Stimulated activated CD4-positive, alpha-beta T cell treated with anti-CD3 and anti-CD28 coated beads, TNF-alpha, amount 100 ng/mL, for 48 hours (primary cell): ENCODE results near the gene ZNF783.
"Not testable (repeated sequence)": the region's sequence is repeated elsewhere in the genome, so short reads cannot be mapped to it uniquely, and the experiment has no call there.

Experiments used
- DNase-seq, 3 donors: peaks; one replicate each; pipeline ENCODE4 v3.0.0-alpha.2; 2020; ENCODE audit warnings: low read depth in 3 of 3

The ZNF783 gene

DNA sequence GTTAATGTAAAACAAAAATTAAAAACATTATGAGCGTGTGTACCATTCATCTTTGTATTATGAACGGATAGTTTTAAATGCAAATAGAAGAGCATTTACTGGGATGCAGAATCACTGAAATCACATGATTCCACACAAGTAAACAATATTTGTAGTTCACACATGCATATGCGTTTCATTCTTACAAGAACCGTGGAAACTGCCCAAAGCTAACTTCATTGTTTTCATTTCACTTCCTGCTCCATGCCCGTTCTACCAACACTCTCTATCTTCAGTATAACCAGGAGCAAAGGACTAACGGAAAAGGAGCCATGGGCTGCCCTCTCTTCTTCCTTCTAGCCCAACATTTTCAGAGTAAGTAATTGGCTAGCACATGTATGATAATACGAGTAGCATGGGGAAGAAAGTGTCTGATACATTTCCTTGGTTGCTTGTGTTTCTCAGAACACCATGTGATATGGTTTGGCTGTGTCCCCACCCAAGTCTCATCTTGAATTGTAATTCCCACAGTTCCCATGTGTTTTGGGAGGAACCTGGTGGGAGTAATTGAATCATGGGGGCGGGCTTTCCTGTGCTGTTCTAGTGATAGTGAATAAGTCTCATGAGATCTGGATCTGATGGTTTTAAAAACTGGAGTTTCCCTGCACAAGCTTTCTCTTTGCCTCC lies 38.8 kb downstream of the ZNF783 start:
- no peak for DNase-seq

DNA sequence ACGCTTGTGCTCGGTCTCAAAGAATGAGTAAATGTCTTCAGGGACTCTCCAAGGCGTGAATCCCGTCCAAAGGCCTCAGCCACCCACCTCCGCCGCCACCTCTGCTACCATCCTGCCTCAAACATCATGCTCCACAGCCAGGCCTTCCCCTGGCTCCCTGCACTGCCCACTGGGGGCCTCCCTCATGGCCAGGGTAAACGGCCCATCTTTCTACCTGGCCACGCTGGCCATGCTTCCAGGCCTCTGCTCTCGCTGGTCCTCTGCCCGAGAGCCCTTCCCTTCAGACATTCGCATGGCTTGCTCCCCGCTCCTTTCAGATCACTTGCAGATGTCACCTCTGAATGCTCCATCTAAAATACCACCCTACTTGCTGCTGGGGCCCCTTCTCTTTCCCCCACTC lies 40.2 kb downstream of the ZNF783 start:
- DNase-seq = no peak

DNA sequence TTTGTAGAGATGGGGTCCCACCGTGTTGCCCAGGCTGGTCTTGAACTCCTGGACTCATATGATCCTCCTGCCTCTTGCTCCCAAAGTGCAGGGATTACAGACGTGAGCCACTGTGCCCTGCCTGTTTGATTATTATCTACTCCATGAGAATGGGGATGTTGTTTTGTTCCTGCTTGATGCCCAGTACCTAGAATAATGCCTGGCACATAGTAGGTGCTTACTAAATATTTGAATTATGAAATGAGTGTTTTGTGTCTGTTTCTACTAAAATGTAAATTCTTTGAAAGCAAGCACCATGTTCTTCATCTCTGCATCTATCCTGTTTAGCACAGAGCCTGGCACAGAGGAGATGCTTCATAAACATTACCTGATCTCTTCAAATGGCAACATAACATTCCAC lies 40.9 kb downstream of the ZNF783 start:
- no peak for DNase-seq

DNA sequence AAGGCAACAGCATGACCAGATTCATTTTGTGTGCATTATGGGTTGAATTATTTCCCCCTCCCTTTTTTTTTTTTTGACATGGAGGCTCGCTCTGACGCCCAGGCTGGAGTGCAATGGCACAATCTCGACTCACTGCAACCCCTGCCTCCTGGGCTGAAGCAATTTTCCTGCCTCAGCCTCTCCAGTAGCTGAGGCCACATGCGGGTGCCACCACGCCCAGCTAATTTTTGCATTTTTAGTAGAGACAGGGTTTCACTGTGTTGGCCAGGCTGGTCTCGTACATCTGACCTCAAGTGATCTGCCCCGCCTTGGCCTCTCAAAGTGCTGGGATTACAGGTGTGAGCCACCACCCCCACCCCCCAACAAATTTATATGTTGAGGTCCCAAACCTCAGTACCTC lies 42.0 kb downstream of the ZNF783 start:
- DNase-seq = no peak

DNA sequence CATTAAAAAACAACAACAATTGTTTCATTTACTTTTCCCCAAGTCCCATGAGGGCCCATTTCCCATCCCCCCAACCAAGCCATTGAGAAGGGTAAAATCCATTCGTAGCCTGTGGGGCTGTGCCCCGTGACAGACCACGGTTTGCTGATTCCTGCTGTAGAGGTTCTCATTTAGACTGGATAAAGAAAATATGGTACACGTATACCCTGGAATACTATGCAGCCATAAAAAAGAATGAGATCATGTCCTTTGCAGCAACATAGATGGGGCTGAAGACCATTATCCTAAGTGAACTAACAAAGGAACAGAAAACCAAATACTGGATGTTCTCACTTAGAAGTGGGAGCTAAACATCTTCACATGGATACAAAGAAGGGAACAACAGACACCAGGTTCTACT lies 44.9 kb downstream of the ZNF783 start:
- no peak for DNase-seq

DNA sequence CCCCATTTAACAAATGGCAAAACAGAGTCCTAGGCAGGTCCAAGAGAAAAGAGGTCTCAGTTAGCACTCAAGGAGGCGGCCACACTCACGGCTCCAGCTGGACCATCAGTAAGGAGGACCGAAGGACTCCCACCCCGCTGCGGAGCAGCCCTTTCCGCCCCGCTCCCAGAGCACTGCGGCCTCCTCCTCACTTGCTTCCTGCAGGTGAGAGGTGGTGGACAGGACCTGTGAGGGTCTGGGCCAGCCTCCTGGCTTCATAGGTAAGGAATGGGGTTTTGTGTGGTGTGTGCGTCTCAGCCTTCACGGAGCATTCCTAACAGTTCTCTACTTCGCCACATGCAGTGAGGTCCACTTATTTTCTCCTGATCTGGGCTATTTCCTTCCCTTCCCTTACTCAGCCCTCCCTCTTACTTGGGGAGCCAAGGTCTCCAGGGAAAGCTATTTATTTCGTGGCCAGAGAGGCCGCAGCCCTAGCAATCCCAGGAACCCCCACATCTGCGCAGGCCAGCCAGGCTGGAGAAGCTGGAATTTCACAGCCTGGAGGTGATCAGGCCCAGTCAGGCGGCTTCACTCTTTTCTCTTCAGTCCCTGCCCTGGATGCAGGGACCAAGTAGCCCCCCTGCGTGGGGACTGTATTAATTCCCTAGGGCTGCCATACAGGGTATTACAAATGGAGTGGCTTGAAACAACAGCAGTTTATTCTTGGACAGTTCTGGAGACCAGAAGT lies 45.9 kb downstream of the ZNF783 start:
- no peak for DNase-seq

DNA sequence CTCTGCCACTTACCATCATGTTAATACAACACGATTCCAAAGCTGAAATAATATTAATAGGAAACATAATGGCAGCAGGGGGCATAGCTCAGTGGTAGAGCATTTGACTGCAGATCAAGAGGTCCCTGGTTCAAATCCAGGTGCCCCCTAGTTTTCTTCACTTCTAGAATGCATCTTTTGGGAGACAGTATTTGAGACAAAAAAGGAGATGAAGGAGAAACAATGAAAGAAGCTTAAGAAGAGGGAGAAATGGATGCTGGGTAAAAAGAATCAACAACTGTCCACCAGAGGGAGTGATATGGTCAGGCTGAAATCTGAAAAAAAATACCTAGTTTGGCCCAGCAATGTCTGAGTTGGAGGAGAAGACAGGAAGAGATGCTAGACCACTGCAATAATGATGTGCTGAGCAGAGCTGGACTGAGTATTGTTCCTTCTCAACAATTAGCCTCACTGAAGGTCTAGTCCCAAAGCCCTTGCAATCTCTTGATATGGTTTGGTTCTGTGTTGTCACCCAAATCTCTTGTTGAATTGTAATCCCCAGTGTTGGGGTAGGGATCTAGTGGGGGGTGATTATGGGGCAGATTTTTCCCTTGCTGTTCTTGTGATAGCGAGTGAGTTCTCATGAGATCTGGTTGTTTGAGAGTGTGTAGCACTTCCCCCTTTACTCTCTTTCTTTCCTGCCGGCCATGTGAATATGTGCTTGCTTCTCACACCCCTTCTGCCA lies 48.3 kb downstream of the ZNF783 start:
- DNase-seq = no peak

DNA sequence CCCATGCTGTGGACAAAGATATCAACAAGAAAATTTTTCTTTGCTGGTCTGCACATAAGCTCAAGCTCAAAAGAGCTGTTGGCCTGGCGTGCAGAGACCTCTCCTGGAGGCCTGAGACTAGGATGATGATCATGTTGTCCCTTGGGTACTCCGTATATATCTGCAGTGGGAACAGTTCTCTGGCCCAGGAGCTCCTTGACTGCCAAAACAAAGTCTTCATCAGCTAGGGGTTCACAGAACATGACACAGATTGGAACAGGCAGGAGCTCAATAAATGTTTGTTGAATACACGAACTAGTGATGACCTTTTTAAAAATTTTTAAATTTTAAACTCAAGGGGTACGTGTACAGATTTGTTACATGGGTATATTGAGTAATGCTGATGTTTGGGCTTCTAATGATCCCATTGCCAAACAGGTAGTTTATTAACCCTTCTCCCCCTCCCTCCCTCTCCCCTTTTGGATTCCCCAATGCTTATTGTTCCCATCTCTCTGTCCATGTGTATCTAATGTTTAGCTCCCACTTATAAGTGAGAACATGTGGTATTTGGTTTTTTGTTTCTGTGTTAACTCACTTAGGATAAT lies 49.1 kb downstream of the ZNF783 start:
- DNase-seq = no peak

DNA sequence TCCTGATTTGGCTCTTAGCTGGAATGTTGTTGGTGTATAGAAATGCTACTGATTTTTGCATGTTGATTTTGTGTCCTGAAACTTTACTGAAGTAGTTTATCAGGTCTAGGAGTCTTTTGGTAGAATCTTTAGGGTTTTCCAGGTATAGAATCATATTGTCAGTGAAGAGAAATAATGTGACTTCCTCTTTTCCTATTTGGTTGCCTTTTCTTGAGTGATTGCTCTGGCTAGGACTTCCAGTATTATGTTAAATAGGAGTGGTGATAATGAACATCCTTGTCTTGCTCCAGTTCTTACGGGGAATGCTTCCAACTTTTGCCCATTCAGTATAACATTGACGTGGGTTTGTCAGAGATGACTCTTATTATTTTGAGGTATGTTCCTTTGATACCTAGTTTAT lies 52.0 kb downstream of the ZNF783 start:
- DNase-seq = no peak

DNA sequence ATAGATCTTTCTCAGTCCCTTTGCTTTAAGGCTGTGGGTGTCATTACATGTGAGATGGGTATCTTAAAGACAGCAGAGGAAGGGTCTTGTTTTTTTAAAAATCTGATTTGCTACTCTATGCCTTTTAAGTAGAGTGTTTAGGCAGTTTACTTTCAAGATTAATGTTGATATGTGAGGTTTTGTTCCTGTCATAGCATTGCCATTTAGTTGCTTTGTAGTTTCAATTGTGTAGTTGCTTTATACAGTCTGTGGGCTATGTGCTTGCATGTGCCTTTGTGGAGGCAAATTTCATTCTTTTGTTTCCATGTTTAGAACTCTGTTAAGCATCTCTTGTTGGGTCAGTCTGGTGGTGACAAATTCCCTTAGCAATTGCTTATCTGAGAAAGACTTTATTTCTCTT lies 54.6 kb downstream of the ZNF783 start:
- DNase-seq = no peak

DNA sequence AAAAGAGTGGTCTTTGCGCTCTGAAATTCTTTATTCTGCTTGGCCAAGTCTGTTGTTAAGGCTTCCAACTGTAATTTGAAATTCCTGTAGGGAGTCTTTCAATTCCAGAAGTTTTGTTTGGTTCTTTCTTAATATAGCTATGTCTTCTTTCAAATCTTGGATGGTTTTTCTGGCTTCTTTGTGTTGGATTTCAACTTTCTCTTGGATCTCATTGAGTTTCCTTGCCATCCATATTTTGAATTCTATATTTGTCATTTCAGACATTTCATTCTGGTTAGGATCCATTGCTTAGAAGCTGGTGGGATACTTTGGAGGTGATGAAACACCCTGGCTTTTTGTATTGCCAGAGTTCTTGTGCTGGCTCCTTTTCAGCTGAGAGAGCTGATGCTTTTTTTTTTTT lies 55.5 kb downstream of the ZNF783 start:
- no peak for DNase-seq

DNA sequence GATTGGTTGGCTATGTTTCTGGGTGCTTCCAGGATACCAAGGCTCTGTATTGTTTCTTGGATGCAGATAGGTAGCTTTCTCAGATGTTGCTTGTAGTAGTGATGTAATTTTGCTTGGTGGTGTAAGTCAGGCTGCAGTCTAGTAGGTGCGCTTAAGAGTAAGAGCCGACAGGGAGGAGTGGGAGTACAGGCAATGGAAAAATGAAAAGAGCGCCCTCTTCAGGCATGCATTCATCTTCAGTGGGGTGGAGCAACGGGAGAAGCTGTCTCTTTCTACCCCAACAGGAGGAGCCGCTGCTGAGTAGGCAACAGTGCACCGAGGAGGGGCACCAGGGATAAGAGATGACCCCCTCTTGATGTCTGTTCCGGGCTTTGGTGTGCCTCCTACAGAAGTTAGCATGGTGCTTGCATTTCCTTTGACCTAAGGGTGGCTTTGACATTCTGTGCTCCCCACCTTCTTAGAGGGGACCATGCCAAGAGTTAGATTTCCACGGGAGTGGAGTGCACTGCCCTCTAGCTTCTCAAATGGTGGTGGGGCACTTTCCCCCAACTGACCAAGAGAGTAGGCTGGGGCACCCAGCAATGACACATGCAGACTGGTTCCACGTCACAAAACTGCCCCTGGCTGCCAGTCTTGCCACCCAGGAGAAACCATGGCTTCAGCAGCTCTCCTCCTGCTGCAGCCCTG lies 56.1 kb downstream of the ZNF783 start:
- DNase-seq = no peak

DNA sequence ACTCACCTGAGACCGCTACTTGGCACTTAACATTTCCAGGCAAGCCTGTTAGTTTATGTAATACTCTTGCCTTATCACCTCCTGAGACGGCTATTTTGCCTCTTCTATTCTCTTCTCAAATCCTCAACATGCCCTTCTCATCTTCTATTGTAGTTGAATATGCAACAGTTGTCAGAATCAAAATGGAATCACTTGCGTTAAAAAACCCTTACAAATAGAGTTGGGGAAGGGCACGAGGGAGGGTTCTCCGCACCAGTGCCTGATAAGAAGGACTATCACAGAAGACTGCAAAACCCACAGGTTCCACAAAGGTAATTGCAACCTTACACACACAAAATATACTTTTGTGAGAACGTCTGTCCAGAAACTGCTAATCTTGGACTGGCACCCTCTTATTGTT lies 57.4 kb downstream of the ZNF783 start:
- no peak for DNase-seq

DNA sequence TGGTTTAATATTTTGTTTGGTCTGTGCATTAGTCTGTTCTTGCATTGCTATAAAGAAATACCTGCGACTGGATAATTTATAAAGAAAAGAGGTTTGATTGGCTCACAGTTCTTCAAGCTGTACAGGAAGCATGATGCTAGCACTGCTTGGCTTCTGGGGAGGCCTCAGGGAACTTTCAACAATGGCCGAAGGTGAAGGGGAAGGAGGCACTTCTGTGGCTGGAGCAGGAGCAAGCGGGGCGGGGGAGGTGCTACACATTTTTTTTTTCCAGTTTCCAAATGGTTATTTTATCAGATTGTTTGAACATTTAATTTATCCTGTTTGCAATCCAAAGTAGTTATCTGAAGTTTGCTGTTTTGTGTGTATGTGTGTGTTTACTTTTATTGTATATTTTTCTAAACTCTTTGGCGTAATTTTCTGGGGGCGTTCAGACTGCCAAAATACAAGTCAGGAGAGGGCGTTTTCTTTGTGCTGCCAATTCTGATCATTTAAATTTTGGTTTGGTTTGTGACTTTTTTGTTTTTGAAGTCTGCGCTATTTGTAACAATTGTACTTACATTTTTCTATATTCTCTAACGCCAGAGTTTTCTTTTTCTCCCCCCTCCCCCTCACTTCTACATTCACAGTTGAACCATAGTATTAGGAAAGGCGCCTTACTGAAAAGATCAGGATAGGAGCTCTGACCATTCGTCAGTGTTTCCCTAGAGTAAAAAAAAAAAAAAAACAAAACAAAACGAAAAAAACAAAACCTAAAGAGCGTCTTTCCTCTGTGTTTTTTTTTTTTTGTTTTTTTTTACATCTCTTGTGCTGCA lies 58.5 kb downstream of the ZNF783 start:
- no peak for DNase-seq

DNA sequence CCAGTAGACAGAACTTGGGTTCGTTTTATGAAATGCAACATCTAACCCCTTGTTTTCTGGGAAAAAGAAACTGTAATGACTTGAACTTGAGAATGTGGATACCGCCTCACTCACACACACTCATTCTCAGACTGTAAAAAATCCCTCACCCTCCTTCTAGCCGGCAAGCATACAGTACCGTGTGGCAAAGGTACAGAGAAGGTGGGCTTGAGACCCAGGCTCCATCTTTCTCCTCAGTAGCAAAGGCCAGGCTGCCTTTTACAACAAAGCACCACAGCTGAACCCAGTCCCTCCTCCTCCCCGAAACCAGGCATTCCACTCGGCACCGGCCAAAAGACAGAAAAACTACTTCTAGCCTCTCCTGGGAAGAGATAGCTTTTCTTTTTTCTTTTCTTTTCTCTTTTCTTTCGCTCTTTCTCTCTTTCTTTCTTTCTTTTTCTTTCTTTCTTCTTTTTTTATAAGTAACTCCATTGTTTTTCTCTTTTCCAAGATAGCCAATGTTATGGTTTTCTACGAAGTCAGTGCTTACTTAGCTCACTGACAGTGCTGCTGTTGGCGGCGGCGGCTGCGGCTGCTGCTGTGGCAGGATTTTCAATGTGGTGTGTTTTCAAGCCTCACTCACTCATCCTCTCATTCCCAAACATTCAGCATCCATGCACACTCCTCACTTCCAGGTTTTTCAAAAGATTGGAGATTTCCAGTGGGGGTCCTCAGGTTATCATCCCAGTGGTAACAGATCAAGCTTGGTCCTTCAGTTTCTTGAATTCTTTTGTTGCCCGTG lies 59.3 kb downstream of the ZNF783 start:
- not testable (repeated sequence) for DNase-seq

DNA sequence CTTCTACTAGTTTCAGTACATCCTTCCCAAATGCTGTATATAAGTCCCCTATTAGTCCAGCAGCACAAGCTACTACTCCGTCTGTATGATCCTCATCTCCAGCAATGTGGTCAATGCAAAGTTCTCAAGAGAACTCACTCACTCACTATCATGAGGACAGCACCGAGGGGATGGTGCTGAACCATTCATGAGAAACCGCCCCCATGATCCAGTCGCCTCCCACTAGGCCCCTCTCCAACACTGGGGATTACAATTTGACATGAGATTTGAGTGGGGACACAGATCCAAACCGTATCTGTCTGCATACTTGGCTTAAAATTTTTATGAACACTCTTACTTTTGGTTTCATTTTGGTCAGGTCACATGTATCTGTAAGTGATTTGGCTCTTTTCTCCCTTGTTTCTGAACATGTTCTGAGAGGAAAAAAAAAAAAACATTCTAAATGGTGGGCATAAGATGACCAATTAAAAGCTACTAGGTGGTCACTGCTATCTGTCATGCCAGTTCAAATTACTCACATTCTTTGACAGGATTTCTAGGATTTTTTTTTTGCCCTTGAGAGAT lies 60.1 kb downstream of the ZNF783 start:
- DNase-seq = no peak

DNA sequence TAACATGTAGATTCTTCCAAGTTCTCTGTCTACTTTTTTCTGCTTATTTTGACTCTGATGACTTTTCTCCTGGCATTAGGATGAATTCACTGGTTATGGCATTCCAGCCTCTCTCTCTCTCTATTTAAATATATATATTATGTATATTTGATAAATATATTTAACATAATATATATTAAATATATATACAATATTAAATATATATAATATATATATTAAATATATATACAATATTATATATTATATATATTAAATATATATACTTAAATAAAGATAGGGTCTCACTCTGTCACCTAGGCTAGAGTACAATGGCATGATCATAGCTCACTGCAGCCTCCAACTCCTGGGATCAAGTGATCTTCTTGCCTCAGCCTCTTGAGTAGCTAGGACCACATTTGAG lies 60.7 kb downstream of the ZNF783 start:
- no peak for DNase-seq

DNA sequence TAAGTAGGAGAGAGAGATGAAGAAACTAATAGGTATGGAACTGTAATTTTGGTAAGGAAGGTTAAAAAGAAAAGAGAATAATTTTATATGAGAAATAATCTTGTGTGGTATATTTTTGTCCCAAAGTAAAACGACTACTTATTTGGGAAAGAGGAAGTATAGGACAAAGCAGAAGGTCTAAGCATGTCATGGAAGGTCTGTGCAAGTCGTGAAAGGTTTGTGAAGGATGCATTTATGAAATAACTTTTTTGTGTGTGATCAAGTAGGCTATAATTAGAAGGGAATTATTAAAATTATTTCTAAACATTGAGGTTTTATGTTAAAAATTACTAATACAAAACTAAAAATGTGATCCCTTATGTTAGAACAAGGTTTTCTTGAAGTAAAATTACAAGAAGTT lies 63.3 kb downstream of the ZNF783 start:
- no peak for DNase-seq

DNA sequence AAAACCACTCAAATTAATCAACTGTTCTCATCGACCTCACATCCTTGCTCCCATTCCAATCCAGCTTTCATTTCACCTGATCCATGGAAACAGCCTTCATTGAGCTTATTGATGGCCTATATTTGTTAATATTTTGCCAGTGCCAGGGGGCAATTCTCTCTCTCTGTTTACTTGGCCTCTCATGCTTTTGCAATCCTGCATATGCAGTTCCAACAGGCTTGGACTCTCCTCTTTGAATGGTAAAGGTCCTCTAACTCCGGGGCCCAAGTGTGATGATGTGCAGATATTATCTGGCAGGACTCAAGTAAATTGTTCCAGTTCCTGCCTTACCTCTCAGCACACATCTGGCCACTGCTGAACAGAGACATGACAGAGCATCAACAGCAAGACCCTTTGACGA lies 67.3 kb downstream of the ZNF783 start:
- no peak for DNase-seq

DNA sequence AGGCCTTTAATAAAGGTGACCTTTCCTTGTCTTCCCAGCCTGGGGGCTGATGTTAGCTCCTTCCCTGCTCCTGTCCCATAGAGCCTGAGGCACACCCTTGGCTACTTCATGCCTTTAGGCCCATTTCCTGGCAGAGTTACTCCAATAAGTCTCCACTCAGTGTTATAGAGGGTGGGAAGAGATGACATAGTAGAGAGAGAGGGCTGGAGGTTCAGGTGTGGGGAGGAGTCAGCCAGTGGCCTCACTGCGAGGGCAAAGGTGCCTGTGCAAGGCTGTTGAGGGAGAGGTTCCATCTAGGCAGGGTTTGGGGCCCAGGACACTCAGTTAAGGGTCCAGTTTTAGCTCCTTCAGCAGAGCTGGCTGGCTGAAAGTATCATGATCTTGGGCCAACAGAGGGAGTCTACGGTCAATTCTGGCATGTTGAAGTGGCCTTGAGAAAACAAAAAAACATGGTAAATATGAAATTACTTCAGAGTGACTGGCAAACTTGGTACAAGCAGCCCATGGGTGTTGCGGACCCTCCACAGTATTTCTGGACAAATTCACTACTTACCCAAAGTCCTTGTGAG lies 67.9 kb downstream of the ZNF783 start:
- no peak for DNase-seq
